HG03571 (cell line): Measurements from ENCODE around the gene MGAT3.
"Not testable (repeated sequence)": the region's sequence is repeated elsewhere in the genome, so short reads cannot be mapped to it uniquely, and the experiment has no call there.

Source experiments
- ATAC-seq: cut with Tn5 transposase; IDR thresholded peaks from one replicate; pipeline ENCODE4 v1.9.1; 2021; ENCODE audit not compliant: unreplicated experiment

The MGAT3 gene

DNA sequence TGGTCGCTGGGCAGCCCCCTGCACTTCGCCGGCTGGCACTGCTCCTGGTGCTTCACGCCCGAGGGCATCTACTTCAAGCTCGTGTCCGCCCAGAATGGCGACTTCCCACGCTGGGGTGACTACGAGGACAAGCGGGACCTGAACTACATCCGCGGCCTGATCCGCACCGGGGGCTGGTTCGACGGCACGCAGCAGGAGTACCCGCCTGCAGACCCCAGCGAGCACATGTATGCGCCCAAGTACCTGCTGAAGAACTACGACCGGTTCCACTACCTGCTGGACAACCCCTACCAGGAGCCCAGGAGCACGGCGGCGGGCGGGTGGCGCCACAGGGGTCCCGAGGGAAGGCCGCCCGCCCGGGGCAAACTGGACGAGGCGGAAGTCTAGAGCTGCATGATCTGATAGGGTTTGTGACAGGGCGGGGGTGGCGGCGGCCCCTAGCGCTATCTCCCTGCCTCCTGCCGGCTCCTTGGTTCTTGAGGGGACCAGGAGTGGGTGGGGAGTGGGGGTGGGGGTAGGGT lies 31.8 kb downstream of the MGAT3 start:
- no peak for ATAC-seq

DNA sequence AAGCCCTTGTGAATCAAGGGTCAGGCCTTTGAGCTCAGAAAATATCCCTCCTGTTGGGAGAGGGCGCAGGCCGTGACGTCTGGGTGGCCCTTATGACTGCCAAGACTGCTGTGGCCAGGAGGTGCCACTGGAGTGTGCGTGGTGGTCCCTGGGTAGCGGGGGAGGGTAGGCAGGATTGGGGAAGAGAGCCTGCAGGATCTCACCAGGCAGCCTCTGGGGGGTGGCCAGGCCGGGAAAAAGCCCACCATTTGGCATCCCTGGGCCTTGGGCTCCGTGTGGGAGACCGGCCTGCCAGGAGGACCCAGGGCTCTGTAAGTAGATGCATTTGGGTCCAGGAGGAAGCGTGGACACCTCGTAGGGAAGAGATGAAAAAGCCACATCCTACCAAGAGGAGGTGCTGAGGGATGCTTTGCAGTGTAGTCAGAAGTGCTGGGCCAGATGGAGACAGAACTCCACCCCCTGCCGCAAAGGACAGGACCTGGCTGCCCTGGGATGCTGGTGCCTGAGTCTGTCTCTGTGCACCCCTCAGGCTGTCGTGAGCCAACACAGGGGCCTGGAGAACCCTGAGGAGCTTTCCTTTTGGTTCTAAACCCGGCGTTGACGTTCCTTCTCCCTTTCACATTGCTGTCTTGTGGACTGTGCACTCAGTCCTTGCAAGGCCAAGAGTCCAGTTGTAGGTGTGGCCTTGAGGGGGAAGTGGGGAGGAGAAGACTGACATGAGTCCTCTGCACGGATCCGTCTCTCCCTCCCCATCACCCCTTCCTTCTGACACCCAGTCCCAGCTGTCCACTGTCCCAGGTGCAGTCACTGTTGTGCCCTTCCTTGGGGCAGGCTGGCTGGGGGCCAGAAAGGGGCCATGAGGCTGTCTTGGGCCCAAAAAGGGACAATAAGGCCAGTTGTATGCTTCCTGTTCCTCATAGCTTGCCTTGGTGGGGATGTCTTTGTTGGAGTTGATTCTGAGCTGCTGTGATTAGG lies 32.6 kb downstream of the MGAT3 start:
- ATAC-seq: no peak

DNA sequence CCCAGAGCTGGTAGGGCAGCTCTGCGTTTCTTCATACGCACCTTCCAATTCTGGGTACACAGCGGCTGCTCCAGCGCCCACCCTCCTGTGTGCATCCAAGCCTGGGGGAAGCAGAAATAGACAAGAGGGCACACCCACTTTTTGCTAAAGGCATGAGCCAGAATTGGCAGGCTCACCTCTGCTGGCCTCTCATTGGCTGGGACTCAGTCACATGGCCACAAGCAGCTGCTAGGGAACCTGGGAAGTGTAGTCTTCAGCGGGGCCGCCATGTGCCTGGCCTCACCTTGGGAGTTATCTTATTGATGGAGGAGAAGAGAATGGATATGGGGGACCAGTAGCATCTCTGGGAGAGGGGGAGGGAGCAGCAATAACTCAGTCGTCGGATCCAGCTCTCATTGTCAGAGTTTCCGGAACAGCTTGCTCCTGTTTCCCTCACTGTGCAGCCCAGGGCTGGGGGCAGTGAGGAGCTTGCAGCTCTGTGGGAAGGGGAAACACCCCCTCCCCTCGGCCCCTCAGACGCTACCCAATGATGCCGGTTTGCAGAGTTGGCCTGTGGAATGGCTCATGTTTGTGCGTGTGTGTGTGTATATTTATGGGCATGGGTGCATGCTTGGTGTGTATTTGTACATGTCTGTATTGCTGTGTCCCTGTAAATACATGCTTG lies 33.5 kb downstream of the MGAT3 start:
- peak; percentile 59 for ATAC-seq

DNA sequence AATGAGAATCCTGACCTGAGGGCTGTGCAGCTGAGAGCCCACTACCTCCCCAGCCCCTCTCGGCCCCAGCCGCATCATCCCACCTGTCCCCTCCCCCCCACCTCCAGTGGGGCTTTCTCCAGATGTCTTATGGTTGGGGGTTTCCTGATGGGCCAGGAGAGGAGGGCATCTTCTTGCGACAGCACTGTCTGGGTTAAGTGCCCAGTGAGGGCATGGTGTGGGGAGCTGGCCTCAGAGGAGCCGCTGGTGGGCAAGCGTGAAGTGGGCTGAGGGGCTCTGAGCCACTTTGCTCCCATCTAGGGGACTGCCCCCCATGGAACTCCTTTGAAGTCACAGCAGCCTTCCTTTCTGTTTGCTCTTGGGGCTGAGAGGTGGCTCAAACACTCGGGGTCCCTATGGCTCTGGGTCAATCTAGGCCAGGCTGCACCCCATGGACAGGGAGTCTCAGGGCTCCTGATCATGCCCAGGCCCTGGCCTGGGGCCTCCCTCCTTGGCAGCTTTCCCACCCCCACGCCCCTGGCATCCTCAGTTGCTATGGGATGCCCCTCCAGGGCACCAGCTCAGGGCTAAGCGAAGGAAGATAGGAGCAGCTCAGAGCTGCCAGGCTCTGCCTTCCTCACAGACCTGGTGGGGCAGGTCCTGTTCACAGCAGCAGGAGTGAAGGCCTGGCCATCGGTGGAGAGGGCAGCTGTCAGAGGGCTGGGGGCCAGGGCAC lies 34.3 kb downstream of the MGAT3 start:
- no peak for ATAC-seq

DNA sequence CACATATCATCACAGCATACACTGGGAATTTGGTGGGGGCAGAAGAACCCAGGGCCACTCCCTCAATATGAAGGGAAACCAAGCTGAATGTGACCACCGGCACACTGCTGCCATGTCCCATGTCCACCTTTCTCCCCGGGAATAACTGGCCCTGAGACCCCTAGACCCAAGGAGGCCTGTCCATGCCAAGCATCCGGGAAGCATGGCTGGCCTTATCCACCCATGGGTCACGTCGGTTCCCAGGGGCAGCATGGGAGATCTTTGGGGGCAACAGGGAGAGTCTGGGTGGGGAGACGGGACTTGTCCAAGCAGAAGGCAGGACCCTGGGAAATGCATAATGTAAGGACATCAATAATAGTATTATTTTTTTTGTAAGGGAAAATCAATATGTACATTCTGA lies 34.9 kb downstream of the MGAT3 start:
- ATAC-seq: no peak

DNA sequence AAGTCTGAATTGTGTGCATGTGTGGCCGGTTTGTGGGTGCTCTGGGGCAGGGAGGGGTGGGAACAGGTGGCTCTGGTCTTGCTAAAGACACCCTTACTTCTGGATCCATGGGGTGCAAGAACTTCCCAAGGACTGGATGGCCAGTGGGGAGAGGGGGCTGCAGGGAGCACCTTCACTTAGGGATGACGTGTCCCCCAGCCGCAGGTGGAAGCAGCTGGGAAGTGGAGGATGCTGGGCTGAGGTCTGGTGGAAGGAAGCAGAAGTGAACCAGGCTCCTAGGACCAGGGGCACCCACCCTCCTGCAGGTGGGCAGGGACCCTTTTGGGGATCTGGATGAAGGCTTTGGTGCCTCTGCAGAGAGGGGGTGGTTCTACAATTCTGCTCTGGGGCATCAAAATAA lies 35.4 kb downstream of the MGAT3 start:
- ATAC-seq: no peak

DNA sequence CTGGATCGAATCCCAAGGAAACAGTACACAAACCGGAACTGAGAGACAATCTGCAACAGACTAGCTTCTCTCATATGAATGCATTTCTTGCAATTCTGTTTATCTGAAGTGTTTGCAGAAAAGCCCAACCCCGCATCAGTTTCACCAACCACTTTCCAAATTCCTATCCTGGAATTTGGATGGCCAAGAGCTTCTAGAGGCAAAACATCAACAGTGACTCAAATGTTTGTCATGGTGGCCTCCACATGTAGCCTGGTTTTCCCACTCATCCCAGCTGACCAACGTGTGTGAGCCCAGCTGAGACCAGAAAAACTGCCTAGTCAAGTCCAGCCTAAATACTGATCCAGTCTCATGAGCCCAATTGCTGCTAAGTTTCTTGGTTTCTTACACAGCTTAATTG lies 36.9 kb downstream of the MGAT3 start:
- no peak for ATAC-seq

DNA sequence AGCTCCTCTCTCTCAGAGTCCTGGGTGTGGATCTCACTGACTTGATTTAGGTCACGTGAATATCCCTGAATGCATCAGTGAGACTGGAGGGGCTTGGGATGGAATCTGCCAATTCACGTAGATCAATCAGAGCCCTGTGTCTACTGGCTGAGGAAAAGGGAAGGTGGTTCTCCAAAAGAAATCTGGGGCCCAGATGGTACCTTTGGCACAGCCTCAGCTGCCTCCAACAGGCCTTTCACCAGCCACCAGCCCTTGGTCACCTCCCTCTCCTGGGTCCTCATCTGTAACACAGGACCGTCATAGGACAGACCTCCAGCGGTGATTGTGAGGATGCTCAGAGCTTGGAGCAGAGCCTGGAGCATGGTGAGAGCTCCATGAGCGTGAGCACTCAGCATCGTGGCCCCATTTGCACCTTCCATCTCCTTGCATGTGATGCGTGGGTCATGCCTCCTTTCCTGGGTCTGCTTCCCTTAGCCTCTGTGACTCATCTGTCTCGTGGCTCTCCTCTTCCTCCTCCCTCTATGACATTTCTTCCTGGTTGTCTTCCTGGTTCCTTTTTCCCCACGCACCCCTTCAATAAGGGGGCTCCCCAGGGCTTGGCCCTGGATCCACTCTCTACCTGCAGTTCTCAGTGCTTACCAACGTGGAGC lies 37.8 kb downstream of the MGAT3 start:
- no peak for ATAC-seq

DNA sequence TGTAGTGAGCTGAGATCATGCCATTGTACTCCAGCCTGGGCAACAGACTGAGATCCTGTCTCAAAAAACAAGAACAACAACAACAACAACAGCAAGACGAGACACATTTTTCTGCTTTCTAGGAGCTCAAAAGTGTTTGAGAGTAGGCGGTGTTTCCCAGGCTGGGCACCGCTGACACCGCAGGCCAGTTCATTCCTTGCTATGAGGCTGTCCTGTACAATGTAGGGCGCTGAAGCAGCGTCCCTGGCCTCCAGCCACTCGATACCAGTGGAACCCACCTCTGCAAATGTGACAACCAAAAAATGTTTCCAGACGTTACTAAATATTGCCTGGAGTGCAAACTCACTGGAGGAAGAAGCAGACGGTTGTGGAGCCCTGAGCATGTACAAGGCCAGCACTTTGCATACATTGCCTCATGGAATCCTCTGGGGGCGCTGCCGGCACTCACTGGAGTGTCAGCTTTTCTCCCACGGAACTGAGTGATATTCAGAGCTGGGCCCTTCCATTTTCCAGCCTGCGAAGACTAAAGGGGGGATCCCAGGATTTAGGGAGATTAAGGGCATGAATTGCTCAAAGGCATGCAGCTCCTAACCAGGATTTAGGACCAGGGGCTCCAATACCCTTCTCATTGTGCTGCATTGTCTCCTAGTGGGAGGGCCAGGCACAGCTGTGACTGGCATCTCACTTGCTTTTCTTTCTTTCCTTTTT lies 39.5 kb downstream of the MGAT3 start:
- ATAC-seq: no peak

DNA sequence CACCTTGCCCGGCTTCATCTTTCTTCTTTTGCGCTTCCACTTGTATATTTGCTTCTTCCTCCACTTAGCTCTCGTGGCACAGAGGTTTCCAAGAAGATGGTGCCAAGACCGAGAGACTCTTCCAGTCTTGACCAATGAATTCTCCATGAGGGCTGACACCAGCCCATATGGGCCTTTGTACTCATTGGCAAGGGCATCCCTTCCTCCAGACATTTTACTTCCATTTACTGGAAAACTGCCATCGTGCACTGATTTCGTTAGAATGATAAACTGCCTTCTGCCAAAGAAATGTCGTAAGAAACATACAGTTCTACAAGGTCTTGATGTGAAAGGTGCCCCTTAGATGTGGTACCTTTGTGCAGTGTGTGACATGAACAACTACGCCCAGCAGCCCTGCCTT lies 40.6 kb downstream of the MGAT3 start:
- no peak for ATAC-seq

DNA sequence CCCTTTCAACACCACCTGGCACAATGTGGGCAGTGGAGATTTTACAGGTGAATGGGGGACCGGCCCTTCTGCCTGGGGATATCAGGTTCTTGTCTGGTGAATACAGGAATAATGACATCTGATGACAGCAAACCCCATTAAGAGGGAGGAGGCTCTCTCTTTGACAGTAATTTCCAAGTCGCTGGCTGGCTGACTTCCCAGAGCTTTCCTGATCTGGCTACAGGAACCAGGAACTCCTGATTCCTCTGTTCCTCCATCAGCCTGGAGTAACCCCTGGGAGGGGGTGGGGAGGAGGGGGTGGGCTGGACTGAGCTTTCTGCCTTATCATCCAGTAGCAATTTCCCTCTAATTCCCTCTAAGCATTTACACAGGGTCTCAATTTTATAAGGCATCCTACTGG lies 41.6 kb downstream of the MGAT3 start:
- ATAC-seq: no peak

DNA sequence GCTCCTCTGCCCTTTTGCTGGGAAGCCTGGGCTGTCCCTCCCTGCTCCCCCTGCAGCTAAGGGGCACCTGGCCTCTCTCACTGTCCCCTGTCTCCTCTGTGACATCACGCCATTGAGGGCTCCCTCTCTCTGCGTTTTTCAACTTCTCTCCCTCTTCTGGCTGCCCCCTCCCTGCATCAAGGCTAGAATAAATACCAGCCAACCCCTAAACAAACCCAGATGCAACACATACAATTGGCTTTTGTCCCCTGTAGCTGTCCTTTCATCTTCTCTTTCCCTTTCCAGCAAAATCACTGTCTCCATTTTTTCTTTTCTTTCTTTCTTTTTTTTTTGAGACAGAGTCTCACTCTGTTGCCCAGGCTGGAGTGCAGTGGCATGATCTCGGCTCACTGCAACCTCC lies 42.0 kb downstream of the MGAT3 start:
- no peak for ATAC-seq

DNA sequence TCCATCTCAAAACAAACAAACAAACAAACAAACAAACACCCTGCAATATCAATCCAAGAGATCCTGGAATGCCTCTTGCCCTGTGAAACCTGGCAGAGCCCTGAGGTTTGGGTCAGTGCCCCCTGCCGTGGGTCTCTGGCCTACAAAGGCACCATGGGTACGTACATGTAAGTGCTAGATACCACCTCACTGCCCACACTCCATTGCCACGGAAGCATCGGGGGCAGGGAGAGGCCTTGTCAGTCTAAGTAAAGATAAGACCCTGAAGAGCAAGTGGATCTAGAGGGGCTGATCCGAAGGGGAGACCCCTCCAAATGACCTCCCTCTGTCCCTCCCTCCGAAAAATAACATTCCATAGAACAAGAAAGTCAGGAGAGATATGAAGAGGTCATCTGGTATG lies 43.3 kb downstream of the MGAT3 start:
- no peak for ATAC-seq

DNA sequence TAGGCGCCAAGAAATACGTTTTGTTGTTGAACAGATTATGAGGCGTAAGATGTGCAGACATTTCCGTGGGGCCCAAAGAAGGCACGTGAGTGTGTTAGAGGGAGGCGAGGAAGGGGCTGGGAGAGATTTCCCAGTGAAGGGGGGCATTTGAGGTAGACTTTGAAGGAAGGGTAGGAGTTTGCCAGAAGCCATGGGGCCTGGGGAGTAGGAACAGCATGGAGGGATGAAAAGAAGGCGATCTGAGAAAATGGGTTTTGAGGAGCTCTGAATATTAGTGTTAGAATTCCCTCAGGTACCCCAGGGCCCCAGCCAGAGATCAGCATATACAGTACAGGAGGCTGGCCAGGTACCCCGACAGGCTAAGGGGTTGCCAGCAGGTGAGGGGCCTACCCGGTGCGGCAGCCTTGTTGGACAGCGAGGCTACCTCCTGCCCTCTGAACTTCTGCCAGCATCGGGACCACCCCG lies 44.9 kb downstream of the MGAT3 start:
- ATAC-seq: no peak

DNA sequence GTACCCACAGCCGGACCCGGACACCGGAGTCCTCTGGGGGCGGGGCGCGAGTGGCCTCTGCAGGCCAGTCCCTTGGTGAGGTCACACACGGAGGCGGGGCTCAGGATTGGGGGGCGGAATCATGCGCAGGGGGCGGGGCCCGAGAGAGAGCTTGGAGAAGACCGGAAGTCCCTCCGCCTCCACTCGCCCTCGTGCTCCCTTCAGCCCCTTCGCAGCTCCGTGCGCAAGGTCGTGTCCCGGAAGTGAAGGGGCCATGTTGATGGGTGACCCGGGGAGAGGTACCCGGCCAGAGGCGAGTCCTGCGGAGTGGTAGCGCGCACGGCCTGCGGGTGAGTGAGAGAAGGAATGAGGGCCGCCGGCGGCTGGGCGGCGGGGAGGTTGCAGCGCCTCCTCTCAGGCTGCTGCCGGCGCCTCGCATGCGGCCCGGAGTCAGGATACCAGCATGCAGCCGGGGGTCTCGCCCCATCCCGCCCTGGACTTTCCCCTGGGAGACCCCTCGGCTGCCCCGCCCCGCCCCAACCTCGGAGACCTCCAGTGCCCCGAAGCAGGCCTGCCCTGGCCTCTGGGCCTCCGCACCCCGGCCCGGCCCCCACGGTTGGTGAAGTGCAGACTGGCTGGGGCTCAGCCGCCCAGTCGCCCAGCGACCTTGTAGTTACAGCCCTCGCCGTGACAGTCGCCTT lies 45.4 kb downstream of the MGAT3 start, which contains the start of gene MIEF1:
MIEF1 (plus strand) TSS at position 182 of the 680 bp plus-strand sequence. CDS start 9,005 bp downstream, outside the sequence.
- peak; percentile 80 for ATAC-seq

DNA sequence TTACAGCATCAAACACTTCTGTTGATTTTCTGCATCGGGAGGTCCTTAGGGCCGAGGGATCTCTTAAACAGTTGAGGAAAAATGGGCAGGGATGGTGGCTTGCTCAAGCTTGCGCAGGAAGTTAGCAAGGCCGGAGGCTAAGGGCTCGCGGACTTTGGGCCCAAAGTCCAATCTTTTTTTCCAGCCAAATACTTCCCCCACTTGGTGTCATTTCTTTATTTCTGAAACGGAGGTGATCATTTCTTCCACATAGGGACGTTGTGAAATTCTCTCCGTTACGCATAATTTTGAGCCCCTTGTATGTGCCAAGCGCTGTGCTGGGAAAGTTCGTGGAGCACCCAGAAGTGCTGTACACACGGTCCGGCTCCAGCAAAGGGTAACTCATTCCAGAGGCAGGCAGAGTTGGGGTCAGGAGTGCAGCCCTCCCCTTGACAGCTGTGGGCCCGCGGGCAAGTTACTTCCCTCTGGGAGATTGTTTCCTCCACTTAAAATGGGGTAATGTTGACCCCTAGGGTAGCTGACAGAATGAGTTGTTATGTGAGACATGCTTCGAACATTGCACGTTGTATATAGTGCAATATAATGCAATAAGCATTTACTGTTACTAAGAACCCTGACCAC lies 46.1 kb downstream of the MGAT3 start:
- ATAC-seq: no peak

DNA sequence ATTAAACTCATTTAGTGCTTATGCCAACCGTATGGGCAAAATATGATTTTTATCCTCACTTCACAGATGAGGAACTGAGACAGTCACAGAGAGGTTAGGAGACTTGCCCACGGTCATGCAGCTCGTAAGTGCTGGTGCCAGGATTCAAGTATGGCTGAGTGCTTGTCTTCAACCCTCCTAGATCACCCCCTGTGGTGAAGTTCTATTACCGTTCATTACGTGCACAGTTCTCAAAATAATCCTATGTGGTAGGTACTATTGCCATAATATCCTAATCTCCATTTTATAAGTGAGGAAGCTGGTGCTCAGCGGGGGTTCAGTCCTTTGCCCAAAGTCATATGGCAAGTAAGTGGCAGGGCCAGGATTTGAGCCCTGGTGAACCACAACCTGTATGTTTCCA lies 46.8 kb downstream of the MGAT3 start:
- ATAC-seq: no peak

DNA sequence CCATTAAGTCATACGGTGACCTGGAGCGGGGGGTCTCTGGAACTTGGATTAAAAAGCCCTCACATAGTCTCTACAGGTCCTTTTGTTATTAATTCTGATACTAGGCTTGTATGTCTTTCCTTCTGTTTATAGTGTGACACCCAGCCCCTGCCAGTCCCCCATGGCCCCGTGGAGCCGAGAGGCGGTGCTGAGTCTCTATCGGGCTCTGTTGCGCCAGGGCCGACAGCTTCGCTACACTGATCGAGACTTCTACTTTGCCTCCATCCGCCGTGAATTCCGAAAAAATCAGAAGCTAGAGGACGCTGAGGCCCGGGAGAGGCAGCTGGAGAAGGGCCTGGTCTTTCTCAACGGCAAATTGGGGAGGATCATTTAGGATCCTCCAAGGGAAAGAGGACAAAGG lies 47.3 kb downstream of the MGAT3 start:
- ATAC-seq: no peak

DNA sequence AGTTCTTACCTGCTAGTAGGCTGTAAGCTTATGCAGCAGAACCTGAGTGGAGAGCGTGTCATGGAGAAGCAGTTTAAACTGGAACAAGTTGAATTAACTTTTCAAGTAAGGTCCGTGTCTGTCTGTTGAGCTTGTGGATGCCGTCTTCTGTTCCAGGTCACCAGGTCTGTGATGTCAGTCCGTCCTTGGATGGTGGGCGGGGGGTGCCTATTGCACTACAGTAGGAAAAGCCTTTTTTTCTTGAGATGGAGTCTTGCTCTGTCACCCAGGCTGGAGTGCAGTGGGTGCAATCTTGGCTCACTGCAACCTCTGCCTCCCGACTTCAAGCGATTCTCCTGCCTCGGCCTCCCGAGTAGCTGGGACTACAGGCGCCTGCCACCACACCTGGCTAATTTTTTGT lies 50.2 kb downstream of the MGAT3 start:
- ATAC-seq: not testable (repeated sequence)
